Mesodermal cell (in vitro differentiated cells): ENCODE data around the gene RAMP1.

Experiments used
- H3K27ac ChIP-seq: 2 replicates; pipeline ENCODE4 v1.7.0; 2013; ENCODE audit warnings: mild to moderate bottlenecking, low read depth, low read length, moderate library complexity; ENCODE audit not compliant: severe bottlenecking
- H3K36me3 ChIP-seq: 2 replicates; pipeline ENCODE4 v1.7.1; 2013; ENCODE audit warnings: mild to moderate bottlenecking, low read length, moderate library complexity; ENCODE audit not compliant: control insufficient read depth, insufficient read depth
- H3K4me1 ChIP-seq: one replicate; pipeline ENCODE4 v1.7.1; 2013; ENCODE audit warnings: mild to moderate bottlenecking, low read length; ENCODE audit not compliant: insufficient read depth, control insufficient read depth, poor library complexity, severe bottlenecking
- H3K4me3 ChIP-seq: 2 replicates; pipeline ENCODE4 v1.7.0; 2013; ENCODE audit warnings: low read length, control low read depth, mild to moderate bottlenecking; ENCODE audit not compliant: insufficient read depth, poor library complexity, severe bottlenecking; ENCODE audit errors: extremely low read depth
- H3K9me3 ChIP-seq: 2 replicates; pipeline ENCODE4 v1.7.1; 2013; ENCODE audit warnings: mild to moderate bottlenecking, low read length, moderate library complexity; ENCODE audit not compliant: control insufficient read depth
- WGBS, 2 experiments: methylation state at CpG; one replicate each; pipeline ENCODE4 v1.1.5; 2013; ENCODE audit warnings: missing lambda C conversion rate in 2 of 2; ENCODE audit not compliant: insufficient coverage in 2 of 2; 5-methylcytosine and 5-hydroxymethylcytosine counted together

Gene RAMP1

DNA sequence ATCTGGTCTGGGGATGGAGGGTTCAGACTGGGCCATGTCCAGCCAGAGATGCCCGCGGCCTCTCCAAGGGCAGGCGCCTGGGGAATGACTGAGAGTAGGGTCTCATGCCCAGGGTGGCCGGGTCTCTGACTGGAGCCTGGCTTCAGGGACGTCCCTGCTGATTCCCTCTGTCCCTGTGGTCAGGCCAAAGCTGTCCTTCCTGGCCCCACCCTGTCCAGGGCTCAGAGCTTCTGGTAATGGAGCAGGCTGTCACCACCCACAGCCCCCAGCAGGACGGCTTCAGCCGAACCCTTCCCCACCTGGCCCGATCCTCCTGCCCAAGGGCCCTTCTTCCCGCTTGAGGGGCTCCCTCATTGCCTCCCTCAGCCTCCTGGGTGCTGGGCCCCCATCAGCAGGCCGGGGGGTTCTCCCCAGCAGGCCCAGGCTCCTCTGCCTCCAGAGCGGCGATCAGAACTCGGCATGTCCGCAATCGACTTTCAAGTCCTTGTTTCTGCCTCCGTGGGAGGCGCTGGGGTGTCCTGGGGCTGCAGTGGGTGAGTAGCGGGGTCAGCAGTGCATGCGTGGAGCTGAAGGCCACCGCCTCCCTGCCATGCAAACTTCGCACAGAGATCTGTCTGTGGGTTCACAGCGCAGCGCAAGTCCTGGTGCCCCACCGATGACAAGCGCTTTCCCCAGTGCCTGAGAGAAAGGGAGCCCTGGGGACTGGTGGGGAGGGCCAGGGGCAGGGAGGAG lies 18.3 kb downstream of the RAMP1 start:
- 96 to 98% methylated on average over 22 to 25 of the region's 25 CpGs for WGBS, 2 experiments
- H3K9me3 ChIP-seq, result no peaks in the 10 kb centered on the region
- H3K36me3 ChIP-seq, result no peaks in the 10 kb centered on the region
- peaks cover 12% of the 10 kb centered on the region for H3K4me1 ChIP-seq
- no peak overlapping the region for H3K27ac ChIP-seq
- no peak overlapping the region for H3K4me3 ChIP-seq

DNA sequence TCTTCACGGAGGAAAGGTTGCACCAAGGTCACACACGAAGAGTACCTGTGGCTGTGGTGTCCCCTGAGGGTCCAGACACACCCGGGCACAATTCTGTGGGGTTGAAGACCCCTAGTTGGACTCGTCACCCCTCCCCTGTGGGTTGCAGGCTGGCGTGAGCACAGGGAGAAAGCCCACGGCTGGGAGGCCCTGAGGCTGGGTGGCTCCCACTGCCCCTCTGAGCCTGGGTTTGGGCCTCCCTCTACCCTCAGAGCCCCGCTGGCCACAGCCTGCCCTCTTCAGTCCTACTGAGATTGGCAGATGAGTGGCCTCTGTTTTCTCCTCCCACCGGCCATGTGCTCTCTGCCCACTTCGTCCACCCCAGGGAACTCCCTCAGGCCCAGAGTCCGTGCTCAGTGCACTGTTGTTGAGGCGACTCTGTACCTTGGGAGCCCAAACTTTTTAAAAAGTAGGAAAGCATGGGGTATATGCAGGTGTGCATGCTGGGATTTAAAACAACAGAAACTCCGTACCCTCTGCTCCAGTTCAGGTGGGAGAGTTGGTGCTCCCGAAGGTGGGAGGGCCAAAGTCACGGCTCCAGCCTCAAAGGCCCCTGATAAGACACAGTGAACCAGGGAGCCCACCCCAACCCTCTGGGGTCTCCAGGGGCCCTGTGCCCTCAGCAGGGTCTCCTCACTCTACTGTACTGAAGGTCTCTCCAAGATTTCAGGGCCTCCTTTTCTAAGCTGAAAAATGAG lies 19.1 kb downstream of the RAMP1 start:
- Histone ChIP-seq H3K36me3 (no peaks in the 10 kb centered on the region), H3K4me3 (no peak overlapping the region), H3K4me1 (peaks cover 12% of the 10 kb centered on the region), H3K9me3 (no peaks in the 10 kb centered on the region), H3K27ac (no peak overlapping the region)
- WGBS, 2 experiments, result 87 to 90% methylated on average over 13 to 14 of the region's 14 CpGs

DNA sequence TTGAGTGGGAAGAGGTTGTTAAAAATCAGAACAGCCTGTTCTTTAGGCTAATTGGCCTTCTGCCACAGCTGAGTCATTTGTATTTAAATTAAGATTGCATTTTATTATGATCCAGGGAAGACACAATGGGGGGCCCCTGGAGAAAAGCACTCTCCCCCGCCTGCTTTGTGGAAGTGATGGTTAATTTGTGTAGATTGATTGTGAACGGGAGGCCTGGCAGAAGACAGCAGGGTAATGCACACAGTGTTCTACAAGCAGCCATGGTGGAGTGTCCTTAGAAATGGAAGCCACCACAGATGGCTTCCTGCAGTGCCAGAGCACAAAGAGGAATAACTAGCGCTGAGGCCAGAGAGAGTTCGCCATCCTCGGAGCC lies 19.6 kb downstream of the RAMP1 start:
- WGBS, 2 experiments, result 73 to 90% methylated on average over 4 of the region's 5 CpGs
- Histone ChIP-seq H3K4me1 (peaks cover 11% of the 10 kb centered on the region), H3K36me3 (no peaks in the 10 kb centered on the region), H3K4me3 (no peak overlapping the region), H3K27ac (no peak overlapping the region), H3K9me3 (no peaks in the 10 kb centered on the region)

DNA sequence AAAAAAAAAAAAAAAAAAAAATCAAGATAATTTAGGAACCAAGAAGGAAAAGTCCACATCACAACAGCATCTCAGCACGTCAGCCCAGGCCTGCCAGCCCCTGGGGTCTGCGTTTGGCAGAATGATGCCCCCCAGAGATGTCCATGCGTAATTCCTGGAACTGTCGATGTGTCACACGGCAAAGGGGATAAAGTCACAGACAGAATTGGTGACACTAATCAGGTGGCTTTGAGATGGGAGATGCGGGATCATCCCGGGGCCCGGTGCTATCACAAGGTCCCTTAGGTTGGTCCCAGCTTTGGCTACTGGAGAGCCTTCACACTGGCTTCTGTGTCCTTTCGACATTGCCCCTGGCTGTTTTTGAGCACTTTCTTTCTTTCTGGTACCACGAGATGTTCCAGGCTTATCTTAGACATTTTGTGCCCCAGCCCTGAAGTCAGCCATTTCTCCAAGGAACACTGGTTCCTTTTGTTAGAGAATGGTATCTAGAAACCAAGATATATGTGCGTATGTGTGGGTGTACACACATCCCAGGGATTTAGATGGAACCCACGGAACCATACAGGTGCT lies 20.7 kb downstream of the RAMP1 start:
- Histone ChIP-seq H3K27ac (no peak overlapping the region), H3K4me1 (peaks cover 3% of the 10 kb centered on the region), H3K36me3 (no peaks in the 10 kb centered on the region), H3K4me3 (no peak overlapping the region), H3K9me3 (no peaks in the 10 kb centered on the region)
- WGBS, 2 experiments, result 95 to 96% methylated on average over 11 of the region's 12 CpGs

DNA sequence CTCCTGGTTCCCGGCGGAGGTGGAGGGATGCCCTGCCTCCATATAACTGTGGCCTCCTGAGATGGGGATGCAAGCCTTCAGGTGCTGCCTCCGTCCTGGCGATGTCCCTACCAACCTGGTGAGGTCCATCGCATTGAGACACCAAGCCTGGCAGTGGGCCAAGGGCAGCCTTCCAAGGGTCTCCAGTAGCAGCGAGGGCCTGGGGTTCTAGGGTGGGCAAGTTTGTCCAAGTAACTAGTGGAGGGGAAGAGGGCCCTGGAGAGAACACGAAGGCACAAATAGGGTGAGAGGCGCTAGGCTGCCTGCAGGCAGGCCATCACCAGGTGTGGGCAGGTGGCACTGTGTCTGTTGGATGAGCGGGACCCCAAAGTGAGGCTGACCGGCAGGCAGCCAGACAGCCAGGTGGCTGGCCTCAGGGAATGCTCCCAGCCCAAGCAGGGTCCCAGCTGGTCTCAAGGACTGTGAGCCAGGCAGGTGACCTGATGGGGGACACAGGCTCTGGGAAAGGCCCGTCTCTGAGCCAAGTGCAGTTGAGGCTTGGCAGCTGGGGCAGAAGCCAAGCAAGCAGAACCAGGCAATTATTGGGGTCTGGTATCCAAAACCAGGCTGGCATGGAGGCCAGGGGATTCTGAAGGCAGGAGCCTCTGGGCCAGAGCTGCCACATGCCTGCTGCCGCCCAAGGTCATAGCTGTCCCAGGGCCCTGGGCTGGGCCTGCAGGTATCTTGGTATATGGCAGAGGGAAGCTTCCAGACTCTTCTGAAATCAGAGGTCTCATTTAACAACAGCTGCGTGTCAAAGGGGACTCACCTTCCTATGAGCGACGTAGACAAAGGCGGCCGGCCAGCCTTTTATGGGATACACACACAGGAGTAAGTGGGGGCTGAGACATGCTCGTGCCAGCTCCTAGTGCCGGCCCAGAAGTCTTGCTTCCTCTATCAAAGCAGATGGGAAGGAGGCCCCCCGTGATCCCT lies 23.4 kb downstream of the RAMP1 start:
- no peak overlapping the region for H3K4me3 ChIP-seq
- no peaks in the 10 kb centered on the region for H3K36me3 ChIP-seq
- WGBS, 2 experiments, result 86% methylated on average over 16 of the region's 20 CpGs
- H3K9me3 ChIP-seq, result no peaks in the 10 kb centered on the region
- H3K4me1 ChIP-seq, result no peaks in the 10 kb centered on the region
- no peak overlapping the region for H3K27ac ChIP-seq

DNA sequence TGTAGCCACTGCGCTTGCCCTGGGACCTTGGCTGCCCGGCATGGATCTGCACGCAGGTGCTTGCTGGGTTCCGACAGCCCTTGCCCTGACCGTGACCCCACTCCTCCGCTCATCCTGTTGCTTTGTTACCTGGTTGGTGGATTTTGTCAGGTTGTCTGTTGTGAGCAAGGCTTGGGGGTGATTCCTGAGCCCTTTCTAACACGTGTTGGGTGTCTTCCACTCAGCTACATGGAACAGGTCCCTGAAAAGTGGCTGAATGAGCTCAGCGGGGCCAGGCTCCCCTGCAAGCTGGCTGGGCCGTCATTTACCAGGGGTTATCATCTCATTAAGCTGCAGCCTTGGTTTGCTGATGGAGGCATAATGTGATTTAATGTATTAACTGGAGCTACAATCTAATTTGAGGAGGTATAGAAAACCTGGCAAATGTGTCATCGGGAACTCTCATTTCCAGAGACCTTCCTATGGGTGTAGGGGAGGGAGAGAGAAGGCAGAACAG lies 24.6 kb downstream of the RAMP1 start:
- no peaks in the 10 kb centered on the region for H3K4me1 ChIP-seq
- no peak overlapping the region for H3K4me3 ChIP-seq
- H3K27ac ChIP-seq, result no peak overlapping the region
- H3K9me3 ChIP-seq, result no peaks in the 10 kb centered on the region
- no peaks in the 10 kb centered on the region for H3K36me3 ChIP-seq
- WGBS, 2 experiments, result 90 to 95% methylated on average over 4 of the region's 10 CpGs

DNA sequence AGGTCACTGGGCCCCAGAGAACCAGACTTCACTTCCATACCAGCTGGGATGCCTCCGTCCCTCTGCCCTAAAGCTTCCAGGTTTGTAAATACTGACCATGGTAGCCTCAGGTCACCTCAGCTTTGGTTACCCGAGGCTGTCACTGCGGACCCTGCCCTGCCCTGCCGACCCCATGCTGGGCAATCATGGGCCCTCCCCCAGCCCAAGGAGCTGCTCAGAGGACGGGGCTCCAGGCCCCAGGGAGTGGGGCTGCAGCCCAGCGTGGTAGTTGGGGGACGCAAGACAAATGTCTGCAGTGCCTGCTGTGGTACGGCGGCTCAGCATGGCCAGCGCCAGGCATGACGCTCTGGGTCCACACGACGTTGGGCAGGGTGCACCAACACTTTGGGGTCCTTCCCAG lies 25.3 kb downstream of the RAMP1 start:
- Histone ChIP-seq H3K4me1 (no peaks in the 10 kb centered on the region), H3K9me3 (no peaks in the 10 kb centered on the region), H3K36me3 (no peaks in the 10 kb centered on the region), H3K4me3 (no peak overlapping the region), H3K27ac (no peak overlapping the region)
- WGBS, 2 experiments, result 82% methylated on average over 12 to 13 of the region's 13 CpGs

DNA sequence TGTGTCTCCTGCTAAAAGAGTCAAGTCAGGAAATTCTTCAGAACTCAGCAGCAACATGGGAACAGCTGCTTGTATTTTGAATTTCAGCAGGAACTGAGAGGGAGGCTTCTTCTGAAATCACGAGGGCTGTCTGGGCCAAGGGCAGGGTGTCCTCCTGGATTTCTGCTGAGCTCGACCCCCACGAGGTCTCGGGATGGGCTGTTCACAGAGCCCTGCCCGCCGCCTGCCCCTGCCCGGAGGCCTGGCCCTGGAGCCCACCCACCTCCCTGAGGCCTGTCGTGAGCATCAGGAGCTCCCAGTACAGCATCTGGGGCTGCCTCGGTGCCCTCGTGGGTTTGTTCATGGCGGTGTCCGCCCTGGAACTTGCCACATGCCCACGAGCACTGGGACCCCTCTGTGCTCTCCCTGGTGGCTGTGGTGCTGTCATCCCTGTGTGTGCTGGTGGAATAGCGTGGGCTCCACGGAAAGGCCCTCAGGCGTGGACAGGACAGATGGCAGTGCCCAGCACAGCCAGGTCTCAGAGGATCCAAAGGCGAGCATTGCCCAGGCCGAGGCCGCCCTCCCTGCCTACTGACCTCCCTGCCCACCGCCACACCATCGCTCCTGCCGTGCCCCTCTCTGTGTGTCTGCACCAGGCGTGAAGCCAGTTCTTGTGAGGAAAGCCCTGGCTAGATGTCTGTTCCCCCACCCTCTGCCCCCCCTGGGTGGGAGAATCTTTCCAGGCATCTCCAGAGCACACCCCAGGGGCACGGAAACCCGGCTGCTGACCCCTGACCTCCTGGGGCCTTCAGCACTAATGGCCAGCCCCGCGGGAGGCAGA lies 25.9 kb downstream of the RAMP1 start:
- Histone ChIP-seq H3K27ac (no peak overlapping the region), H3K36me3 (no peaks in the 10 kb centered on the region), H3K4me1 (no peaks in the 10 kb centered on the region), H3K9me3 (no peaks in the 10 kb centered on the region), H3K4me3 (no peak overlapping the region)
- WGBS, 2 experiments, result 91 to 93% methylated on average over 20 to 25 of the region's 27 CpGs

DNA sequence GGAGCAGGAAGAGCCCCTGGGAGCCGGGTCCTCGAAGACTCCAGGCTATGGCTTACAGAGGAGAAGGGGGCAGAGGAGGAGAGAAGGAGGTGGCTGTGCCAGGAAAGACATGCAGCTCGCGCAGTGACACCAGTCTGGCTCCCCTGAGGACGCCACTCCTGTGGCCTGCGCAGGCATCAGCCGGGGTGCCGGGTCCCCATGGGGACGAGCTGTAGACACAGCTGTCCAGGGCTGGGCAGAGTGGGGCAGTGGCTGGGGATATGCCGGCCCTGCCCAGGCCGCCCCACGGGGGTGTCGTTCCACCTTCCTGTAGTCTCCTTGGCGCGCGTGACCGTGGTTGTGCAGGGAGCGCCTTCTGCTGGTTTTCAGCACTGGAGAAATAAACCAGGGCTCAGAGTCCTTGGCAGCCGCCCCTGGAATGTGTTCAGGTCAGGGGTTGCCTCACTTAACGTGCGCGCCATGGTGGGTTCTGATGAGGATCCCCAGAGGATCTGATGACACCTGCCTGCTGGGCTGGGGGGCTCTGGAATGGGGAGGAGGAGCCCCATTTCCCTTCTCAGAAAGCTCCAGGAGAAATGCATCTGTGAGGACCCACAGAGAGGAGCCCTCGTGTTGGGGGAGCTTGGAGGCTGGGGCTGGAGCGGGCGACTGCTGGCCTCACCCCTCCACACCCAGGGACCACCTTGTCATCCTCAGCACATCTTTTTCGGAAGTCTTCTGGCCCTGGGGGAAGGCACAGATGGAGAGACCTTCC lies 26.7 kb downstream of the RAMP1 start:
- Histone ChIP-seq H3K4me3 (no peak overlapping the region), H3K4me1 (no peaks in the 10 kb centered on the region), H3K36me3 (no peaks in the 10 kb centered on the region), H3K27ac (no peak overlapping the region), H3K9me3 (no peaks in the 10 kb centered on the region)
- 92 to 95% methylated on average over 20 to 26 of the region's 26 CpGs for WGBS, 2 experiments
